H1 (cell line): ENCODE results near the gene AOPEP. TPM values are rescaled to one million over a fixed set of nuclear protein-coding genes. Genes with fewer than 3 reads are reported as not detected.

ENCODE experiments used
- CTCF ChIA-PET: fragments of 300-600 bp; sonication (Branson Sonifier 250); formaldehyde crosslinking; loops from one replicate; lab custom pipeline; 2021; ENCODE audit not compliant: partially characterized antibody; lab: Charles Lee
- POLR2A ChIA-PET: fragments of 300-600 bp; sonication (Branson Sonifier 250); formaldehyde crosslinking; loops from one replicate; lab custom pipeline; 2021; ENCODE audit warnings: inconsistent platforms; ENCODE audit not compliant: partially characterized antibody; lab: Charles Lee
- DNase-seq, 2 experiments: peaks; one replicate each; pipeline versions ENCODE4 v3.0.0 to v3.0.0-alpha.2; 2010 to 2022; ENCODE audit warnings: low spot score in 2 of 2, low read depth in 1 of 2, mixed read lengths in 1 of 2
- FAIRE-seq: peaks from 2 replicates; lab custom pipeline; 2011; peaks lifted over from hg19 to GRCh38; lab: Jason Lieb, UNC
- H2AFZ ChIP-seq: 2 replicates; pipeline ENCODE4 v1.8.1; 2012; ENCODE audit warnings: low read length, inconsistent platforms
- H2AK5ac ChIP-seq: 2 replicates; pipeline ENCODE4 v1.6.1; 2013; ENCODE audit warnings: low read depth, low read length
- H2BK120ac ChIP-seq: replicated peaks from 2 replicates; pipeline ENCODE3; 2013; ENCODE audit warnings: low read depth, low read length, inconsistent platforms
- H2BK12ac ChIP-seq: 2 replicates; pipeline ENCODE4 v1.6.1; 2013; ENCODE audit warnings: low read depth, low read length
- H2BK15ac ChIP-seq: 2 replicates; pipeline ENCODE4 v1.6.1; 2013; ENCODE audit warnings: low read length
- H2BK20ac ChIP-seq: 2 replicates; pipeline ENCODE4 v1.6.1; 2013; ENCODE audit warnings: low read length
- H2BK5ac ChIP-seq: 2 replicates; pipeline ENCODE4 v1.6.1; 2013; ENCODE audit warnings: low read depth, low read length
- H3K14ac ChIP-seq: 2 replicates; pipeline ENCODE4 v1.6.1; 2013; ENCODE audit warnings: inconsistent platforms; ENCODE audit not compliant: insufficient read length
- H3K18ac ChIP-seq: 2 replicates; pipeline ENCODE4 v1.6.1; 2013; ENCODE audit warnings: low read length; ENCODE audit errors: extremely low read depth
- H3K23ac ChIP-seq: 2 replicates; pipeline ENCODE4 v1.6.1; 2013; ENCODE audit warnings: inconsistent platforms; ENCODE audit not compliant: insufficient read length
- H3K23me2 ChIP-seq: 2 replicates; pipeline ENCODE4 v1.6.1; 2013; ENCODE audit warnings: low read depth, low read length
- H3K27ac ChIP-seq: 2 replicates; pipeline ENCODE4 v1.6.1; 2011; ENCODE audit warnings: low read depth, low read length, inconsistent platforms
- H3K27me3 ChIP-seq, 4 experiments: replicated peaks in 1 of 4; 1 replicate in 1 of 4; 2 replicates in 3 of 4; pipeline versions ENCODE4 v1.6.1 to v1.8.1; 2011 to 2013; ENCODE audit warnings: low read length in 3 of 4, mild to moderate bottlenecking in 3 of 4, inconsistent platforms in 2 of 4, mixed read lengths in 2 of 4, moderate library complexity in 1 of 4; ENCODE audit not compliant: control insufficient read depth in 3 of 4, insufficient read depth in 3 of 4; ENCODE audit errors: extremely low read depth in 1 of 4
- H3K36me3 ChIP-seq, 4 experiments: 2 replicates each; pipeline versions ENCODE4 v1.6.1 to v1.8.1; 2011 to 2013; ENCODE audit warnings: mild to moderate bottlenecking in 4 of 4, low read length in 3 of 4, moderate library complexity in 2 of 4, control low read depth in 1 of 4, inconsistent platforms in 1 of 4; ENCODE audit not compliant: insufficient read depth in 4 of 4, control insufficient read depth in 2 of 4
- H3K4ac ChIP-seq: replicated peaks from 2 replicates; pipeline ENCODE3; 2013; ENCODE audit warnings: low read length, low read depth, mixed read lengths, inconsistent platforms; ENCODE audit not compliant: insufficient read length
- H3K4me1 ChIP-seq, 4 experiments: replicated peaks in 1 of 4; 1 replicate in 1 of 4; 2 replicates in 3 of 4; pipeline versions ENCODE4 v1.6.1 to v1.8.1; 2011 to 2013; ENCODE audit warnings: low read length in 3 of 4, inconsistent platforms in 2 of 4, mixed read lengths in 1 of 4; ENCODE audit not compliant: insufficient read depth in 4 of 4, control insufficient read depth in 3 of 4
- H3K4me2 ChIP-seq, 2 experiments: 2 replicates each; pipeline versions ENCODE4 v1.6.1 to v1.8.1; 2011 to 2013; ENCODE audit warnings: low read depth in 2 of 2, low read length in 2 of 2, control low read depth in 1 of 2, inconsistent platforms in 1 of 2, mild to moderate bottlenecking in 1 of 2; ENCODE audit not compliant: insufficient read depth in 1 of 2
- H3K4me3 ChIP-seq, 4 experiments: fragments of 200-600, 300-600 bp in 1 of 4; sonication (generic), shearing (Covaris generic), sonication (Bioruptor Twin) in 1 of 4; 2 replicates each; pipeline versions ENCODE4 v1.5.1 to v1.8.1; 2011 to 2016; ENCODE audit warnings: low read length in 4 of 4, low read depth in 3 of 4, control low read depth in 2 of 4, inconsistent platforms in 2 of 4, mild to moderate bottlenecking in 2 of 4, mixed read lengths in 1 of 4, moderate library complexity in 1 of 4; ENCODE audit not compliant: insufficient read depth in 2 of 4; ENCODE audit errors: extremely low read depth in 1 of 4
- H3K56ac ChIP-seq: replicated peaks from 2 replicates; pipeline ENCODE3; 2013; ENCODE audit warnings: low read depth, mild to moderate bottlenecking, mixed read lengths, low read length, inconsistent platforms; ENCODE audit not compliant: insufficient read length
- H3K79me1 ChIP-seq: 2 replicates; pipeline ENCODE4 v1.6.1; 2013; ENCODE audit warnings: low read depth, low read length, control low read depth
- H3K79me2 ChIP-seq, 2 experiments: 2 replicates each; pipeline versions ENCODE4 v1.6.1 to v1.8.1; 2012 to 2013; ENCODE audit warnings: low read length in 2 of 2, mild to moderate bottlenecking in 2 of 2, inconsistent platforms in 1 of 2; ENCODE audit not compliant: insufficient read depth in 2 of 2, control insufficient read depth in 1 of 2
- H3K9ac ChIP-seq, 4 experiments: replicated peaks in 1 of 4; 1 replicate in 1 of 4; 2 replicates in 3 of 4; pipeline versions ENCODE4 v1.6.1 to v1.8.1; 2011 to 2013; ENCODE audit warnings: low read depth in 3 of 4, low read length in 3 of 4, control low read depth in 2 of 4, mild to moderate bottlenecking in 2 of 4, moderate library complexity in 2 of 4, inconsistent platforms in 1 of 4; ENCODE audit errors: extremely low read depth in 1 of 4
- H3K9me3 ChIP-seq, 2 experiments: 2 replicates each; pipeline versions ENCODE4 v1.6.1 to v1.8.1; 2012 to 2013; ENCODE audit warnings: mild to moderate bottlenecking in 2 of 2, moderate library complexity in 2 of 2, control low read depth in 1 of 2, inconsistent platforms in 1 of 2, low read depth in 1 of 2, low read length in 1 of 2, mixed read lengths in 1 of 2; ENCODE audit not compliant: insufficient read depth in 2 of 2
- H4K20me1 ChIP-seq, 2 experiments: replicated peaks in 1 of 2; 2 replicates each; pipeline versions ENCODE3 to v1.8.1; 2011 to 2013; ENCODE audit warnings: inconsistent platforms in 2 of 2, low read length in 2 of 2, mild to moderate bottlenecking in 1 of 2; ENCODE audit not compliant: insufficient read depth in 2 of 2, control insufficient read depth in 1 of 2
- H4K5ac ChIP-seq: 2 replicates; pipeline ENCODE4 v1.6.1; 2013; ENCODE audit warnings: low read length, low read depth, mixed read lengths, inconsistent platforms; ENCODE audit not compliant: insufficient read length
- H4K8ac ChIP-seq: 2 replicates; pipeline ENCODE4 v1.8.0; 2013; ENCODE audit warnings: mild to moderate bottlenecking, moderate library complexity, low read length, inconsistent platforms; ENCODE audit not compliant: insufficient read depth; ENCODE audit errors: extremely low read depth
- H4K91ac ChIP-seq: replicated peaks from 2 replicates; pipeline ENCODE3; 2013; ENCODE audit warnings: low read length, mixed read lengths, inconsistent platforms; ENCODE audit not compliant: insufficient read length
- CREB1 ChIP-seq: IDR thresholded peaks from 2 replicates; pipeline ENCODE4 v1.6.1; 2012; ENCODE audit warnings: inconsistent platforms
- CTCF ChIP-seq, 3 experiments: IDR thresholded peaks; 1 replicate in 2 of 3; 2 replicates in 1 of 3; pipeline versions ENCODE4 v1.5.1 to v1.6.1; 2011; ENCODE audit warnings: low read length in 3 of 3, mild to moderate bottlenecking in 3 of 3, inconsistent platforms in 2 of 3, low read depth in 1 of 3, moderate library complexity in 1 of 3; ENCODE audit not compliant: insufficient read depth in 1 of 3; ENCODE audit errors: control extremely low read depth in 1 of 3
- GTF2F1 ChIP-seq: IDR thresholded peaks from 2 replicates; pipeline ENCODE4 v1.6.1; 2012; ENCODE audit warnings: low read depth, low read length, improper control_type of control experiment, borderline replicate concordance
- HDAC2 ChIP-seq, 2 experiments: fragments of 300-600 bp in 1 of 2; sonication (generic) in 1 of 2; IDR thresholded peaks; 2 replicates each; pipeline ENCODE4 v1.6.1; 2011 to 2012; ENCODE audit warnings: low read depth in 2 of 2, low read length in 2 of 2, mild to moderate bottlenecking in 2 of 2, moderate library complexity in 2 of 2, borderline replicate concordance in 1 of 2, inconsistent platforms in 1 of 2
- POU5F1 ChIP-seq: IDR thresholded peaks from 2 replicates; pipeline ENCODE4 v1.6.1; 2011; ENCODE audit warnings: low read depth, mild to moderate bottlenecking, low read length, moderate library complexity
- RAD21 ChIP-seq, 2 experiments: IDR thresholded peaks in 1 of 2; conservative IDR thresholded peaks in 1 of 2; 2 replicates each; pipeline ENCODE4 v1.6.1; 2011; ENCODE audit warnings: low read depth in 2 of 2, low read length in 2 of 2, improper control_type of control experiment in 1 of 2, inconsistent platforms in 1 of 2, mild to moderate bottlenecking in 1 of 2, moderate library complexity in 1 of 2
- SIN3A ChIP-seq, 2 experiments: IDR thresholded peaks in 1 of 2; conservative IDR thresholded peaks in 1 of 2; 2 replicates each; pipeline ENCODE4 v1.6.1; 2011 to 2012; ENCODE audit warnings: low read length in 2 of 2, improper control_type of control experiment in 1 of 2, low read depth in 1 of 2, mild to moderate bottlenecking in 1 of 2
- WGBS, 2 experiments: shearing (Covaris generic) in 1 of 2; methylation state at CpG; one replicate each; pipeline versions ENCODE4 v1.1.6 to v1.1.7; 2013 to 2015; ENCODE audit warnings: low lambda C conversion rate in 2 of 2, mixed read lengths in 2 of 2, inconsistent platforms in 1 of 2, low coverage in 1 of 2, missing lambda C conversion rate in 1 of 2; ENCODE audit not compliant: insufficient replicate concordance in 2 of 2, insufficient coverage in 1 of 2, insufficient read length in 1 of 2; ENCODE audit errors: extremely low coverage in 1 of 2, missing lambda C conversion rate in 1 of 2; 5-methylcytosine and 5-hydroxymethylcytosine counted together
- polyA plus RNA-seq, 7 experiments: library from polyadenylated mRNA; depleted of rRNA in 3 of 7; stranded (reverse) in 5 of 7; unstranded in 2 of 7; fragments of >200 nt in 5 of 7; fragments of 200-250 nt in 2 of 7; gene quantifications; 1 replicate in 5 of 7; 2 replicates in 1 of 7; 4 replicates in 1 of 7; pipeline versions ENCODE4 v1.2.1 to v1.2.3, GENCODE V29; 2011 to 2013; ENCODE audit warnings: missing spikeins in 2 of 7, mixed read lengths in 2 of 7
- total RNA-seq: library from RNA; stranded (reverse); fragmentation: NEBNext Ultra II Directional; extraction: Animal tissue kit (Norgen Biotek cat#: 25700); gene quantifications from 2 replicates; pipeline ENCODE4 v1.2.1, GENCODE V29; 2021

Gene AOPEP
- total and polyA plus RNA-seq, 2 of the 8 experiments (the other 6 are each of a cell fraction or from before 2014, with no cell fraction given), result 6.1 to 14.3 TPM

GRCh38 chr9:95131023-95131943 lies 404.8 kb downstream of the AOPEP start:
- no peak overlapping the region for H4K91ac ChIP-seq
- no peaks in the 10 kb centered on the region for H3K79me2 ChIP-seq
- H4K20me1 ChIP-seq, result no peaks in the 10 kb centered on the region
- H2BK15ac ChIP-seq, result no peak overlapping the region
- H3K18ac ChIP-seq, result peak overlapping the region; percentile 34; the same call in 1 of the 2 replicates
- peak in 1 of 2 experiments; percentile 78 for DNase-seq
- H3K4me1 ChIP-seq, result peaks cover 5 to 26% (median 12%) of the 10 kb centered on the region in 4 experiments
- H2AK5ac ChIP-seq, result no peak overlapping the region
- H4K8ac ChIP-seq, result no peak overlapping the region
- 16% methylated on average over 7 of the region's 7 CpGs; no CpG with 5 or more reads in 1 of the 2 experiments for WGBS, 2 experiments
- H3K4me3 ChIP-seq, result peak overlapping the region in 2 of 4 experiments; percentile 12 to 44; a peak in 3 of 8 replicates
- no peak overlapping the region for H3K27ac ChIP-seq
- no peak overlapping the region for H3K56ac ChIP-seq
- peak; percentile 55 for FAIRE-seq
- ChIA-PET CTCF (interaction anchor here (0.6 to 13.7 kb wide), 48 partner anchors 9 to 1481 kb away, joined by 3 to 209 read pairs (median 4); no protein-coding TSS in a partner anchor), POLR2A (interaction anchor here (0.7 to 1.6 kb wide), 3 partner anchors 13 to 1174 kb away, joined by 3 read pairs; no protein-coding TSS in a partner anchor)
- no peaks in the 10 kb centered on the region for H3K23me2 ChIP-seq
- H3K36me3 ChIP-seq, result no peaks in the 10 kb centered on the region
- no peak overlapping the region for H3K14ac ChIP-seq
- H3K4ac ChIP-seq, result no peak overlapping the region
- H3K9ac ChIP-seq, result no peak overlapping the region
- H2BK5ac ChIP-seq, result peak overlapping the region; percentile 21; the same call in 1 of the 2 replicates
- no peaks in the 10 kb centered on the region for H3K9me3 ChIP-seq
- H3K4me2 ChIP-seq, result peak overlapping the region; percentile 11 to 64; a peak in 3 of 4 replicates
- H2BK12ac ChIP-seq, result no peak overlapping the region
- H3K23ac ChIP-seq, result no peak overlapping the region
- no peak overlapping the region for H4K5ac ChIP-seq
- H2AFZ ChIP-seq, result no peak overlapping the region
- no peaks in the 10 kb centered on the region for H3K27me3 ChIP-seq
- no peak overlapping the region; the same call in 1 of the 2 replicates for H2BK20ac ChIP-seq
- H3K79me1 ChIP-seq, result no peaks in the 10 kb centered on the region
- no peak overlapping the region for H2BK120ac ChIP-seq
- TF ChIP-seq GTF2F1 (no peak), CREB1 (no peak), SIN3A (conservative IDR thresholded peaks at IDR 0.05 in 1 of 2, IDR thresholded peaks at IDR 0.05 in 1 of 2; ENCODE audit: low read depth in 1 of 2, low read length in 2 of 2) (no peak), RAD21 (IDR thresholded peaks at IDR 0.05 in 1 of 2, conservative IDR thresholded peaks at IDR 0.05 in 1 of 2; ENCODE audit: low read depth in 2 of 2, low read length in 2 of 2) (peak; percentile 54 to 72; a peak in 3 of 4 replicates), CTCF (IDR thresholded peaks at IDR 0.05; ENCODE audit: control extremely low read depth in 1 of 3, insufficient read depth in 1 of 3, low read depth in 1 of 3, low read length in 3 of 3) (peak; percentile 55 to 85 (median 63)), HDAC2 (IDR thresholded peaks at IDR 0.05; ENCODE audit: borderline replicate concordance in 1 of 2, low read depth in 2 of 2, low read length in 2 of 2) (peak in 1 of 2 experiments; percentile 95; a peak in 1 of 4 replicates), POU5F1 (no peak)
